Left ventricle myocardium inferior (tissue), 1 donor: ENCODE data around the gene UBP1. TPM values are rescaled to one million over a fixed set of nuclear protein-coding genes. Genes with fewer than 3 reads are reported as not detected.
A peak's percentile ranks its signal among the peaks of the same experiment; 100 is the strongest.

ENCODE experiments used
- DNase-seq: peaks from one replicate; pipeline ENCODE4 v3.0.0-alpha.2; 2020
- H3K27ac ChIP-seq: fragments of 200-600 bp; replicated peaks from 2 replicates; pipeline ENCODE4 v1.8.0; 2021
- H3K27me3 ChIP-seq: fragments of 200-600 bp; 2 replicates; pipeline ENCODE4 v1.8.0; 2021; ENCODE audit warnings: low read depth
- H3K36me3 ChIP-seq: fragments of 200-600 bp; 2 replicates; pipeline ENCODE4 v1.8.0; 2021
- H3K4me1 ChIP-seq: fragments of 200-600 bp; 2 replicates; pipeline ENCODE4 v1.8.0; 2021
- H3K4me3 ChIP-seq: fragments of 200-600 bp; 2 replicates; pipeline ENCODE4 v1.8.0; 2021; ENCODE audit warnings: mild to moderate bottlenecking, moderate library complexity
- H3K9me3 ChIP-seq: fragments of 200-600 bp; replicated peaks from 2 replicates; pipeline ENCODE4 v1.8.0; 2021
- CTCF ChIP-seq: fragments of 200-600 bp; IDR thresholded peaks from 2 replicates; pipeline ENCODE4 v1.8.0; 2021; ENCODE audit warnings: antibody characterized with exemption, mild to moderate bottlenecking, borderline replicate concordance
- intact Hi-C: fragments of 100-400 bp; cut with micrococcal nuclease; formaldehyde crosslinking; loops from one replicate; pipeline ENCODE4 v1.11.0; 2022
- long read RNA-seq: library from polyadenylated mRNA; unstranded; transcript quantifications from one replicate; pipeline ENCODE4 v2.0.0, GENCODE V29; 2021
- total RNA-seq: library from RNA; stranded (reverse); fragmentation: NEBNext Ultra II Directional; extraction: Animal tissue kit (Norgen Biotek cat#: 25700); gene quantifications from one replicate; pipeline ENCODE4 v1.2.1, GENCODE V29; 2021
- donor health status: DM: no; HTN: yes; CAD: no; lungs with severe emphysema.

UBP1 gene
- total RNA-seq, result 40.6 TPM
- long read RNA-seq, full-length matches to known transcripts, result 44 of 58 reads
- long read RNA-seq, partial matches to known transcripts, result 7 of 58 reads
- long read RNA-seq, other reads (novel, unspliced or antisense), result 7 of 58 reads

- H3K4me3 ChIP-seq, result peak within 1 kb of the TSS; percentile 83
- H3K9me3 ChIP-seq, result no peaks in the 10 kb centered on the region
- H3K4me1 ChIP-seq, result peaks cover 56% of the 10 kb centered on the region
- H3K36me3 ChIP-seq, result no peaks in the 10 kb centered on the region
- no peak for TF ChIP-seq CTCF
- peak; percentile 100 for DNase-seq
- no peaks in the 10 kb centered on the region for H3K27me3 ChIP-seq
- intact Hi-C loops, result no loop called here
- H3K27ac ChIP-seq, result peak within 1 kb of the TSS; percentile 98
These were observed at the start of gene UBP1 for GRCh38 chr3:33440328-33441224. UBP1 (minus strand) TSS chr3:33440405; CDS start chr3:33439848, 557 bp downstream.

- H3K27ac ChIP-seq, result no peak overlapping the region
- intact Hi-C loops, result no loop called here
- H3K4me3 ChIP-seq, result no peak overlapping the region
- no peaks in the 10 kb centered on the region for H3K36me3 ChIP-seq
- no peaks in the 10 kb centered on the region for H3K9me3 ChIP-seq
- H3K27me3 ChIP-seq, result no peaks in the 10 kb centered on the region
- no peaks in the 10 kb centered on the region for H3K4me1 ChIP-seq
- DNase-seq, result no peak
- TF ChIP-seq CTCF, result no peak
These were observed 48.5 kb upstream of the UBP1 start for GRCh38 chr3:33488683-33489082.

- no peaks in the 10 kb centered on the region for H3K4me1 ChIP-seq
- H3K27ac ChIP-seq, result no peak overlapping the region
- no peak for TF ChIP-seq CTCF
- no peak for DNase-seq
- no peaks in the 10 kb centered on the region for H3K9me3 ChIP-seq
- no peaks in the 10 kb centered on the region for H3K36me3 ChIP-seq
- no peak overlapping the region for H3K4me3 ChIP-seq
- intact Hi-C loops, result no loop called here
- H3K27me3 ChIP-seq, result no peaks in the 10 kb centered on the region
These were observed 48.0 kb upstream of the UBP1 start for GRCh38 chr3:33488246-33488645.

- Histone ChIP-seq H3K4me3 (no peak overlapping the region), H3K27ac (no peak overlapping the region), H3K9me3 (peaks cover 8% of the 10 kb centered on the region), H3K4me1 (no peaks in the 10 kb centered on the region), H3K27me3 (no peaks in the 10 kb centered on the region), H3K36me3 (no peaks in the 10 kb centered on the region)
- no peak for TF ChIP-seq CTCF
- intact Hi-C loops, result no loop called here
- DNase-seq, result no peak
These were observed 41.9 kb upstream of the UBP1 start for GRCh38 chr3:33482111-33482521.

- H3K36me3 ChIP-seq, result no peaks in the 10 kb centered on the region
These were observed 34.7 kb upstream of the UBP1 start for GRCh38 chr3:33474896-33475295.

More at GRCh38 chr3:33474896-33475295, 34.7 kb upstream of the UBP1 start:
- no peak overlapping the region for H3K27ac ChIP-seq
- no peaks in the 10 kb centered on the region for H3K27me3 ChIP-seq
- H3K4me1 ChIP-seq, result no peaks in the 10 kb centered on the region
- no peak for TF ChIP-seq CTCF
- H3K9me3 ChIP-seq, result no peaks in the 10 kb centered on the region
- DNase-seq, result no peak
- H3K4me3 ChIP-seq, result no peak overlapping the region
- intact Hi-C loops, result no loop called here
